Tibial artery (tissue), 4 donors: Measurements from ENCODE around the gene SLC40A1.

Source experiments
- DNase-seq, 2 donors: peaks; one replicate each; pipeline ENCODE4 v3.0.0-alpha.2; 2019
- H3K27ac ChIP-seq, 2 donors: fragments of 200-600 bp; sonication (generic) in 1 of 2; 1 replicate in 1 of 2; 2 replicates in 1 of 2; pipeline ENCODE4 v1.5.1; 2018 to 2019; ENCODE audit warnings: mild to moderate bottlenecking in 1 of 2
- H3K27me3 ChIP-seq, 2 donors: fragments of 200-600 bp; sonication (generic) in 1 of 2; one replicate each; pipeline versions ENCODE4 v1.5.1 to v1.6.0; 2016 to 2019
- H3K36me3 ChIP-seq, 3 donors: fragments of 200-600 bp; sonication (generic) in 2 of 3; one replicate each; pipeline ENCODE4 v1.5.1; 2016 to 2019; ENCODE audit warnings: mild to moderate bottlenecking in 2 of 3
- H3K4me1 ChIP-seq, 4 donors: fragments of 200-600 bp; sonication (generic) in 2 of 4; 1 replicate in 3 of 4; 2 replicates in 1 of 4; pipeline ENCODE4 v1.5.1; 2016 to 2019
- H3K4me3 ChIP-seq, 2 donors: fragments of 200-600 bp; sonication (generic) in 1 of 2; 1 replicate in 1 of 2; 2 replicates in 1 of 2; pipeline ENCODE4 v1.5.1; 2018 to 2019; ENCODE audit warnings: mild to moderate bottlenecking in 2 of 2
- H3K9me3 ChIP-seq, 3 donors: fragments of 200-600 bp; sonication (generic) in 1 of 3; one replicate each; pipeline ENCODE4 v1.5.1; 2016 to 2019
- intact Hi-C: fragments of 100-400 bp; cut with DNase I; formaldehyde crosslinking; loops from one replicate; pipeline ENCODE4 v1.15.0; 2023; ENCODE audit warnings: low total_unique reads
- TF ChIP-seq, protein P1 (sequence below), 2 experiments: fragments of 200-600 bp in 1 of 2; fragments of 450-650 bp in 1 of 2; IDR thresholded peaks; one replicate each; pipeline ENCODE4 v1.5.1; 2017 to 2019; ENCODE audit warnings: antibody characterized with exemption in 2 of 2, mild to moderate bottlenecking in 1 of 2, moderate library complexity in 1 of 2

Gene SLC40A1

GRCh38 chr2:189552991-189553404 lies 27.6 kb downstream of the SLC40A1 start:
- Histone ChIP-seq H3K9me3 (no peaks in the 10 kb centered on the region), H3K36me3 (no peaks in the 10 kb centered on the region), H3K4me1 (peaks cover 0 to 98% (median 52%) of the 10 kb centered on the region in 4 donors), H3K27me3 (no peaks in the 10 kb centered on the region), H3K4me3 (no peak overlapping the region), H3K27ac (peak overlapping the region; percentile 79 to 85)
- TF ChIP-seq, protein P1, sequence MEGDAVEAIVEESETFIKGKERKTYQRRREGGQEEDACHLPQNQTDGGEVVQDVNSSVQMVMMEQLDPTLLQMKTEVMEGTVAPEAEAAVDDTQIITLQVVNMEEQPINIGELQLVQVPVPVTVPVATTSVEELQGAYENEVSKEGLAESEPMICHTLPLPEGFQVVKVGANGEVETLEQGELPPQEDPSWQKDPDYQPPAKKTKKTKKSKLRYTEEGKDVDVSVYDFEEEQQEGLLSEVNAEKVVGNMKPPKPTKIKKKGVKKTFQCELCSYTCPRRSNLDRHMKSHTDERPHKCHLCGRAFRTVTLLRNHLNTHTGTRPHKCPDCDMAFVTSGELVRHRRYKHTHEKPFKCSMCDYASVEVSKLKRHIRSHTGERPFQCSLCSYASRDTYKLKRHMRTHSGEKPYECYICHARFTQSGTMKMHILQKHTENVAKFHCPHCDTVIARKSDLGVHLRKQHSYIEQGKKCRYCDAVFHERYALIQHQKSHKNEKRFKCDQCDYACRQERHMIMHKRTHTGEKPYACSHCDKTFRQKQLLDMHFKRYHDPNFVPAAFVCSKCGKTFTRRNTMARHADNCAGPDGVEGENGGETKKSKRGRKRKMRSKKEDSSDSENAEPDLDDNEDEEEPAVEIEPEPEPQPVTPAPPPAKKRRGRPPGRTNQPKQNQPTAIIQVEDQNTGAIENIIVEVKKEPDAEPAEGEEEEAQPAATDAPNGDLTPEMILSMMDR (IDR thresholded peaks at IDR 0.05) = no peak
- DNase-seq = no peak
- intact Hi-C loops = loop anchor here (10.0 kb wide), 1 partner anchor 368 kb away; no protein-coding TSS in a partner anchor

DNA sequence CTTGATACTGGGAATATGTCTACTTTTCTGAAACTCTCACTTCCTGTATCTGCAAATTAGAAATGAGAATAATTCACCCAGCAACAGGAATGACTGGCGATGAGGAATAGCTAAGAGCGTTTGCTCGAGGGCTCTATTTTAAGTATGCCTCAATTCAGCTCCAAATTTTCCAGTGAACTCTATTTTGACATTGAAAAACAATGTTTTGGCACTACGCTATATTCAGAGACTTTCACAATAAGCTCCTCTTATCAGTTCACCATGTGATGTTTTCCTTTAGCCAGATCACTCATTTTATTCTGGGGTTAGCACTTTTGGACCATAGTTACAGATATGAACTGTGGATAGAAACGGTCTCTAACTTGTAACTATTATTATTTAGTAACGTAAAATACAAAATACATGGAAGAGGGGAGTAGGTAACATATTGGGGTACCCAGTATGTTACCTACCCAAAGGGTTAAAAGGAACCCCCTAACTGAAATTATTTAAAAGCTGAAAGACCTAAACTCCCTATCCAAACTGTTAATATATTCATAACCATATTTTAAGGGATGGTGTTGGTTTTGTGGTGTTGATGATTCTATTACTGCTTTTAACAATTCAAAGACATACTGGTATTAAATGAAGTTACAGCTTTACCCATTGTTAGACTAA lies 28.1 kb downstream of the SLC40A1 start:
- H3K9me3 ChIP-seq = no peaks in the 10 kb centered on the region
- intact Hi-C loops = loop anchor here (10.0 kb wide), 1 partner anchor 368 kb away; no protein-coding TSS in a partner anchor
- no peaks in the 10 kb centered on the region for H3K36me3 ChIP-seq
- peaks cover 0 to 96% (median 48%) of the 10 kb centered on the region in 4 donors for H3K4me1 ChIP-seq
- H3K27ac ChIP-seq = peak overlapping the region; percentile 79 to 85
- no peaks in the 10 kb centered on the region for H3K27me3 ChIP-seq
- no peak overlapping the region for H3K4me3 ChIP-seq
- TF ChIP-seq, protein P1 (IDR thresholded peaks at IDR 0.05) = no peak
- DNase-seq = no peak

DNA sequence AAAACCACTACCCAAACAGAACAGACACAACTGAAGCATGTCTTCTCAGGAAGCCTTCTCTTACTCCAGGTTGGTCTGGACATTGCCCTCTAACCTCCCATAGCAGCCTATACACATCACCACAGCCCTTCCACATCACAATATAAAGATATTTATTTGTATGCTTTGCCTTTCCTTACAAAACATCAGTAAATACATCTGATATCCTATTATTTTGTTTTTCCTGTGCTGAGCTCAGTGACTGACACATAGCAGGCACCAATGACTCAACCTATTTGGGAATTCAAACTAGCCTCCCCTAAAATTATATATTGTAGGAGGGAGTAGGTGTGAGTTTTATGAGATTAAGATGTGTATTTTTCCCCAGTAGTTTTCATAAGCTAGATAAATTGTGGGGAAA lies 28.8 kb downstream of the SLC40A1 start:
- peak overlapping the region; percentile 79 to 85 for H3K27ac ChIP-seq
- no peak for DNase-seq
- H3K4me3 ChIP-seq = no peak overlapping the region
- intact Hi-C loops = loop anchor here (10.0 kb wide), 1 partner anchor 367 kb away; no protein-coding TSS in a partner anchor
- H3K36me3 ChIP-seq = no peaks in the 10 kb centered on the region
- H3K9me3 ChIP-seq = no peaks in the 10 kb centered on the region
- TF ChIP-seq, protein P1 (IDR thresholded peaks at IDR 0.05) = no peak
- H3K27me3 ChIP-seq = no peaks in the 10 kb centered on the region
- H3K4me1 ChIP-seq = peaks cover 0 to 89% (median 47%) of the 10 kb centered on the region in 4 donors

GRCh38 chr2:189549449-189549832 lies 31.1 kb downstream of the SLC40A1 start:
- Histone ChIP-seq H3K27ac (peak overlapping the region; percentile 79 to 85), H3K27me3 (no peaks in the 10 kb centered on the region), H3K4me1 (peaks cover 0 to 83% (median 38%) of the 10 kb centered on the region in 4 donors), H3K4me3 (no peak overlapping the region), H3K9me3 (no peaks in the 10 kb centered on the region), H3K36me3 (no peaks in the 10 kb centered on the region)
- TF ChIP-seq, protein P1 (IDR thresholded peaks at IDR 0.05) = no peak
- peak; percentile 63 to 80 for DNase-seq
- intact Hi-C loops = no loop called here

DNA sequence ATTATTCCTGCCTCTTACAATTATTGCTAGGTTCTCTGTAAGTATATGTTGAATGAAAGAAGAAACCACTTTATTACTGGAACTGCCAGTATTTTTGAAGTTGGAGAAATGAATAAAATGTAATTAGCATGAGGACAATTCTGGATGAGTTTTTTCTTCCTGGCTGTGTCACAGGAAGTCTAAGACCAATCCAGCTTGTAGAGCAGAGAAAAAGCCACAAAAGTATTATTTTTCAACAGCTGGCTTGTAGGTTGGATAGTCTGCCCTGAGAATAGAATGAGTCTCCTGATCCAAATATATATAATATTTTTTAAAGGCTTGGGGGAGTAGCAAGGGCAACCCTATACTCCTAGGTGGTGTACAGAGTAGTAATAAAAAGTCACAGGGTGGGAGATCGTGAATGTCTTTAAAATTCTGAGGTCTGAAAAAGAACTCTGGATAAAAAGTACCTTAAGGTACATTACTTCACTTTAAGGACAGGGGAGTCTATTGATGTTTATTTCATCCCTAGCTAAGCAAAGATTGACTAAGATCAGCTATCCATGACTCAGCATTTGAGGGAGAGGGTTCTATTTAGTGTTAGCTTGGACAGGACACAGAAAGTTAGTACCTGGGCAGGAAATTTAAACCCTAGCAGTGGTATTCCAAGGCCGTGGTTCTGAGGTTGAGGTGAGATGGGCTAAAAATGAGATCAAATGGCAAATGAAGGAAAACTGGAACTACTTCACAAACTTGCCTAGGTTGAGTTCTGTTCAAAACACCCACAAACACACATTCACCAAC lies 31.7 kb downstream of the SLC40A1 start:
- H3K27ac ChIP-seq = peak overlapping the region; percentile 79 to 85
- H3K9me3 ChIP-seq = no peaks in the 10 kb centered on the region
- no peaks in the 10 kb centered on the region for H3K36me3 ChIP-seq
- no peaks in the 10 kb centered on the region for H3K27me3 ChIP-seq
- intact Hi-C loops = no loop called here
- peaks cover 0 to 83% (median 38%) of the 10 kb centered on the region in 4 donors for H3K4me1 ChIP-seq
- TF ChIP-seq, protein P1 (IDR thresholded peaks at IDR 0.05) = no peak
- H3K4me3 ChIP-seq = no peak overlapping the region
- DNase-seq = no peak
